Neural cell (in vitro differentiated cells): ENCODE results near the gene NDUFA5. TPM values are rescaled to one million over a fixed set of nuclear protein-coding genes. Genes with fewer than 3 reads are reported as not detected.

Source experiments
- H2AFZ ChIP-seq: fragments of 200-600, 300-800 bp; sonication (generic), shearing (Covaris generic); 2 replicates; pipeline ENCODE4 v1.6.0; 2014; ENCODE audit warnings: low read depth, mild to moderate bottlenecking, antibody characterized with exemption, low read length, moderate library complexity
- H3F3A ChIP-seq: fragments of 200-600 bp; shearing (Covaris generic); 2 replicates; pipeline ENCODE4 v1.6.1; 2016; ENCODE audit warnings: mild to moderate bottlenecking, moderate library complexity, mixed read lengths, antibody characterized with exemption, low read length; ENCODE audit not compliant: insufficient read depth, poor library complexity, severe bottlenecking
- H3K27ac ChIP-seq: fragments of 200-600, 300-800 bp; sonication (generic), shearing (Covaris generic); 2 replicates; pipeline ENCODE4 v1.5.1; 2014; ENCODE audit warnings: mild to moderate bottlenecking, low read length, moderate library complexity
- H3K27me3 ChIP-seq: fragments of 300-800, 200-600 bp; sonication (generic), shearing (Covaris generic); 2 replicates; pipeline ENCODE4 v1.6.0; 2014; ENCODE audit warnings: mild to moderate bottlenecking, low read depth, low read length, moderate library complexity; ENCODE audit not compliant: insufficient read depth
- H3K36me3 ChIP-seq: fragments of 300-800, 200-600 bp; sonication (generic), shearing (Covaris generic); 2 replicates; pipeline ENCODE4 v1.5.1; 2014; ENCODE audit warnings: mild to moderate bottlenecking, antibody characterized with exemption, low read length, moderate library complexity; ENCODE audit not compliant: insufficient read depth
- H3K4me2 ChIP-seq: fragments of 300-800, 200-600 bp; sonication (generic), shearing (Covaris generic); 2 replicates; pipeline ENCODE4 v1.6.0; 2014; ENCODE audit warnings: mild to moderate bottlenecking, low read length
- H3K4me3 ChIP-seq: fragments of 300-800, 200-600 bp; sonication (generic), shearing (Covaris generic); 2 replicates; pipeline ENCODE4 v1.5.1; 2014; ENCODE audit warnings: mild to moderate bottlenecking, low read length, moderate library complexity
- H3K79me2 ChIP-seq: fragments of 200-600 bp; shearing (Covaris generic); replicated peaks from 2 replicates; pipeline ENCODE4 v1.6.0; 2014; ENCODE audit warnings: mild to moderate bottlenecking, low read length, moderate library complexity; ENCODE audit not compliant: insufficient read depth
- H3K9ac ChIP-seq: fragments of 300-800, 200-600 bp; sonication (generic), shearing (Covaris generic); 2 replicates; pipeline ENCODE4 v1.6.1; 2016; ENCODE audit warnings: mild to moderate bottlenecking, low read length, mixed read lengths
- H3K9me2 ChIP-seq: fragments of 200-600 bp; shearing (Covaris generic); 2 replicates; pipeline ENCODE4 v1.6.1; 2016; ENCODE audit warnings: mild to moderate bottlenecking, low read length, mixed read lengths; ENCODE audit not compliant: insufficient read depth
- H3K9me3 ChIP-seq: fragments of 200-600, 300-800 bp; sonication (generic), shearing (Covaris generic); 2 replicates; pipeline ENCODE4 v1.6.1; 2016; ENCODE audit warnings: mild to moderate bottlenecking, mixed run types, low read length, moderate library complexity, mixed read lengths
- H4K20me1 ChIP-seq: fragments of 200-600 bp; shearing (Covaris generic); 2 replicates; pipeline ENCODE4 v1.6.1; 2016; ENCODE audit warnings: mild to moderate bottlenecking, mixed run types; ENCODE audit not compliant: insufficient read depth
- EP300 ChIP-seq: fragments of 450-650 bp; conservative IDR thresholded peaks from 2 replicates; pipeline ENCODE4 v1.6.1; 2014; ENCODE audit warnings: antibody characterized with exemption, mild to moderate bottlenecking, moderate library complexity; ENCODE audit not compliant: poor library complexity, severe bottlenecking
- EZH2 ChIP-seq: fragments of 200-600, 300-800 bp; shearing (Covaris generic), sonication (generic); IDR thresholded peaks from 2 replicates; pipeline ENCODE4 v1.6.1; 2014; ENCODE audit warnings: antibody characterized with exemption, low read length, borderline replicate concordance, mild to moderate bottlenecking; ENCODE audit not compliant: insufficient read depth, poor library complexity, severe bottlenecking
- MXI1 ChIP-seq: fragments of 450-650 bp; conservative IDR thresholded peaks from 2 replicates; pipeline ENCODE4 v1.6.1; 2014; ENCODE audit warnings: antibody characterized with exemption, mild to moderate bottlenecking; ENCODE audit not compliant: poor library complexity, severe bottlenecking
- POLR2AphosphoS5 ChIP-seq: IDR thresholded peaks from 2 replicates; pipeline ENCODE4 v1.6.1; 2012
- RAD21 ChIP-seq: fragments of 450-650 bp; conservative IDR thresholded peaks from 2 replicates; pipeline ENCODE4 v1.6.1; 2014; ENCODE audit warnings: antibody characterized with exemption, mild to moderate bottlenecking, moderate library complexity
- REST ChIP-seq: IDR thresholded peaks from 2 replicates; pipeline ENCODE4 v1.6.1; 2012; ENCODE audit warnings: borderline replicate concordance
- SMC3 ChIP-seq: fragments of 450-650 bp; conservative IDR thresholded peaks from 2 replicates; pipeline ENCODE4 v1.6.1; 2014; ENCODE audit warnings: antibody characterized with exemption, mild to moderate bottlenecking, moderate library complexity; ENCODE audit not compliant: poor library complexity
- TAF1 ChIP-seq: IDR thresholded peaks from 2 replicates; pipeline ENCODE4 v1.6.1; 2012; ENCODE audit warnings: low read depth
- polyA plus RNA-seq: library from polyadenylated mRNA; depleted of rRNA; stranded (reverse); fragments of >200 nt; gene quantifications from 2 replicates; pipeline ENCODE4 v1.2.3, GENCODE V29; 2014
- TF ChIP-seq, protein P1 (sequence below): fragments of 450-650 bp; IDR thresholded peaks from 2 replicates; pipeline ENCODE4 v1.5.1; 2014; ENCODE audit warnings: antibody characterized with exemption, mild to moderate bottlenecking, moderate library complexity; ENCODE audit not compliant: poor library complexity, severe bottlenecking

Gene NDUFA5
- polyA plus RNA-seq, 1 donor from 2014 or later: 406 TPM

DNA sequence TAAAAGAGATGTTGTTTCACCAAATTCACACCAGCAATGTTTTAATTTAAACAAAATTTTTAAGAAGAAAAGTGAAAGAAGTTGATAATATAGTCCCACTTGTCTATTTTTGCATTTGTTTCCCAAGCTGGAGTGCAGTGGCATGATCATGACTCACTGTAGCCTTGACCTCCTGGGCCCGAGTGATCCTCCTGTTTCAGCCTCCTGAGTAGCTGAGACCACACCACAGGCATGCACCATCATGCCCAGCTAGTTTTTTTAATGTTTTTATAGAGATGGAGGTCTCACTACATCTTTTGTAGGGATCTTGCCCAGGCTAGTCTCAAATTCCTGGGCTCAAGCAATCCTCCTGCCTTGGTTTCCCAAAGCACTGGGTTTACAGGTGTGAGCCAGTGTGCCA lies 14.1 kb upstream of the NDUFA5 start:
- H3K27me3 ChIP-seq: no peaks in the 10 kb centered on the region
- H3K36me3 ChIP-seq: no peaks in the 10 kb centered on the region
- H4K20me1 ChIP-seq: no peaks in the 10 kb centered on the region
- no peak overlapping the region for H2AFZ ChIP-seq
- H3K4me3 ChIP-seq: no peak overlapping the region
- H3K9me2 ChIP-seq: no peaks in the 10 kb centered on the region
- H3K4me2 ChIP-seq: no peak overlapping the region
- H3K9ac ChIP-seq: no peak overlapping the region
- no peaks in the 10 kb centered on the region for H3F3A ChIP-seq
- H3K27ac ChIP-seq: no peak overlapping the region
- H3K9me3 ChIP-seq: no peaks in the 10 kb centered on the region
- H3K79me2 ChIP-seq: no peaks in the 10 kb centered on the region
- TF ChIP-seq MXI1 (no peak), TAF1 (no peak), SMC3 (no peak), RAD21 (no peak), REST (no peak), POLR2AphosphoS5 (no peak), EZH2 (no peak), EP300 (no peak)
- TF ChIP-seq, protein P1, sequence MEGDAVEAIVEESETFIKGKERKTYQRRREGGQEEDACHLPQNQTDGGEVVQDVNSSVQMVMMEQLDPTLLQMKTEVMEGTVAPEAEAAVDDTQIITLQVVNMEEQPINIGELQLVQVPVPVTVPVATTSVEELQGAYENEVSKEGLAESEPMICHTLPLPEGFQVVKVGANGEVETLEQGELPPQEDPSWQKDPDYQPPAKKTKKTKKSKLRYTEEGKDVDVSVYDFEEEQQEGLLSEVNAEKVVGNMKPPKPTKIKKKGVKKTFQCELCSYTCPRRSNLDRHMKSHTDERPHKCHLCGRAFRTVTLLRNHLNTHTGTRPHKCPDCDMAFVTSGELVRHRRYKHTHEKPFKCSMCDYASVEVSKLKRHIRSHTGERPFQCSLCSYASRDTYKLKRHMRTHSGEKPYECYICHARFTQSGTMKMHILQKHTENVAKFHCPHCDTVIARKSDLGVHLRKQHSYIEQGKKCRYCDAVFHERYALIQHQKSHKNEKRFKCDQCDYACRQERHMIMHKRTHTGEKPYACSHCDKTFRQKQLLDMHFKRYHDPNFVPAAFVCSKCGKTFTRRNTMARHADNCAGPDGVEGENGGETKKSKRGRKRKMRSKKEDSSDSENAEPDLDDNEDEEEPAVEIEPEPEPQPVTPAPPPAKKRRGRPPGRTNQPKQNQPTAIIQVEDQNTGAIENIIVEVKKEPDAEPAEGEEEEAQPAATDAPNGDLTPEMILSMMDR: no peak

GRCh38 chr7:123571187-123571586 lies 13.6 kb upstream of the NDUFA5 start:
- H3K27me3 ChIP-seq: no peaks in the 10 kb centered on the region
- no peak overlapping the region for H3K27ac ChIP-seq
- no peaks in the 10 kb centered on the region for H3K9me3 ChIP-seq
- H4K20me1 ChIP-seq: no peaks in the 10 kb centered on the region
- TF ChIP-seq MXI1 (no peak), EZH2 (no peak), EP300 (no peak), REST (no peak), SMC3 (no peak), TAF1 (no peak), RAD21 (no peak), POLR2AphosphoS5 (no peak)
- TF ChIP-seq, protein P1: no peak
- no peaks in the 10 kb centered on the region for H3K36me3 ChIP-seq
- no peak overlapping the region for H3K9ac ChIP-seq
- no peaks in the 10 kb centered on the region for H3K9me2 ChIP-seq
- H3K4me3 ChIP-seq: no peak overlapping the region
- H3F3A ChIP-seq: no peaks in the 10 kb centered on the region
- H3K79me2 ChIP-seq: no peaks in the 10 kb centered on the region
- no peak overlapping the region for H2AFZ ChIP-seq
- no peak overlapping the region for H3K4me2 ChIP-seq
